Lower leg skin (tissue), 3 donors: ENCODE results near the gene APOL5.

ENCODE experiments used
- POLR2A ChIP-seq, 2 donors: fragments of 450-650 bp; IDR thresholded peaks; one replicate each; pipeline ENCODE4 v1.6.1; 2016 to 2017; ENCODE audit warnings: antibody characterized with exemption in 2 of 2, mild to moderate bottlenecking in 1 of 2, moderate library complexity in 1 of 2
- TF ChIP-seq, protein P1 (sequence below), 3 donors: fragments of 450-650 bp; IDR thresholded peaks; one replicate each; pipeline ENCODE4 v1.5.1; 2016; ENCODE audit warnings: antibody characterized with exemption in 3 of 3, mild to moderate bottlenecking in 3 of 3, moderate library complexity in 2 of 3

GRCh38 chr22:35697142-35697541 is 20.5 kb upstream of the APOL5 start:
- TF ChIP-seq POLR2A (IDR thresholded peaks at IDR 0.05): no peak
- TF ChIP-seq, protein P1, sequence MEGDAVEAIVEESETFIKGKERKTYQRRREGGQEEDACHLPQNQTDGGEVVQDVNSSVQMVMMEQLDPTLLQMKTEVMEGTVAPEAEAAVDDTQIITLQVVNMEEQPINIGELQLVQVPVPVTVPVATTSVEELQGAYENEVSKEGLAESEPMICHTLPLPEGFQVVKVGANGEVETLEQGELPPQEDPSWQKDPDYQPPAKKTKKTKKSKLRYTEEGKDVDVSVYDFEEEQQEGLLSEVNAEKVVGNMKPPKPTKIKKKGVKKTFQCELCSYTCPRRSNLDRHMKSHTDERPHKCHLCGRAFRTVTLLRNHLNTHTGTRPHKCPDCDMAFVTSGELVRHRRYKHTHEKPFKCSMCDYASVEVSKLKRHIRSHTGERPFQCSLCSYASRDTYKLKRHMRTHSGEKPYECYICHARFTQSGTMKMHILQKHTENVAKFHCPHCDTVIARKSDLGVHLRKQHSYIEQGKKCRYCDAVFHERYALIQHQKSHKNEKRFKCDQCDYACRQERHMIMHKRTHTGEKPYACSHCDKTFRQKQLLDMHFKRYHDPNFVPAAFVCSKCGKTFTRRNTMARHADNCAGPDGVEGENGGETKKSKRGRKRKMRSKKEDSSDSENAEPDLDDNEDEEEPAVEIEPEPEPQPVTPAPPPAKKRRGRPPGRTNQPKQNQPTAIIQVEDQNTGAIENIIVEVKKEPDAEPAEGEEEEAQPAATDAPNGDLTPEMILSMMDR (IDR thresholded peaks at IDR 0.05): no peak
